Renal cortical epithelial cell (primary cell): ENCODE data around the gene ZBTB45. TPM values are rescaled to one million over a fixed set of nuclear protein-coding genes. Genes with fewer than 3 reads are reported as not detected.
"Not testable (repeated sequence)": the region's sequence is repeated elsewhere in the genome, so short reads cannot be mapped to it uniquely, and the experiment has no call there.

Source experiments
- DNase-seq: peaks from one replicate; pipeline ENCODE4 v3.0.0-alpha.2; 2011; ENCODE audit warnings: low read depth
- total RNA-seq: library from RNA; depleted of rRNA; stranded (reverse); fragments of >200 nt; gene quantifications from 2 replicates; pipeline ENCODE4 v1.2.3, GENCODE V29; 2014

Gene ZBTB45
- total RNA-seq, 1 donor from 2014 or later, result 10.2 TPM

- DNase-seq, result peak; percentile 85
These were observed 35.1 kb upstream of the ZBTB45 start, which contains the start of gene CHMP2A for GRCh38 chr19:58554494-58555368. Gene CHMP2A (minus strand): TSS chr19:58555105. CDS start chr19:58554212, 893 bp downstream.

- DNase-seq, result no peak
These were observed 34.3 kb upstream of the ZBTB45 start for GRCh38 chr19:58553799-58554493.

GRCh38 chr19:58552655-58553054, 33.0 kb upstream of the ZBTB45 start:
- no peak for DNase-seq

- DNase-seq, result no peak
These were observed 32.2 kb upstream of the ZBTB45 start for GRCh38 chr19:58551577-58552471.

GRCh38 chr19:58551123-58551497, 31.5 kb upstream of the ZBTB45 start:
- DNase-seq, result no peak

- DNase-seq, result no peak
These were observed 30.9 kb upstream of the ZBTB45 start for GRCh38 chr19:58550362-58551122.

- DNase-seq, result no peak
These were observed 30.2 kb upstream of the ZBTB45 start for GRCh38 chr19:58549664-58550361.

GRCh38 chr19:58548859-58549663, 29.5 kb upstream of the ZBTB45 start:
- no peak for DNase-seq

- DNase-seq, result no peak
These were observed 28.0 kb upstream of the ZBTB45 start for GRCh38 chr19:58547323-58548312.

- DNase-seq, result no peak
These were observed 26.5 kb upstream of the ZBTB45 start for GRCh38 chr19:58546019-58546530.

- no peak for DNase-seq
These were observed 25.8 kb upstream of the ZBTB45 start for GRCh38 chr19:58545286-58546018.

GRCh38 chr19:58544591-58545285, 25.1 kb upstream of the ZBTB45 start:
- no peak for DNase-seq

- peak; percentile 95 for DNase-seq
These were observed 24.4 kb upstream of the ZBTB45 start, which contains the start of gene TRIM28 for GRCh38 chr19:58543826-58544590. Gene TRIM28 (plus strand): TSS chr19:58544064. CDS start chr19:58544758, 694 bp downstream.

- DNase-seq, result not testable (repeated sequence)
These were observed 23.2 kb upstream of the ZBTB45 start for GRCh38 chr19:58542641-58543372.

- not testable (repeated sequence) for DNase-seq
These were observed 19.6 kb upstream of the ZBTB45 start for GRCh38 chr19:58539169-58539559.
